DOHH2 (cell line): Measurements from ENCODE around the gene S100B.

Experiments used
- H3F3A ChIP-seq: fragments of 200-600 bp; sonication (generic), shearing (Covaris generic); 2 replicates; pipeline ENCODE4 v1.6.0; 2016; ENCODE audit warnings: antibody characterized with exemption, mild to moderate bottlenecking; ENCODE audit not compliant: control insufficient read depth, insufficient read depth
- H3K27ac ChIP-seq: fragments of 200-600 bp; sonication (generic); 2 replicates; pipeline ENCODE4 v1.5.1; 2014; ENCODE audit warnings: low read depth, mild to moderate bottlenecking, low read length, moderate library complexity
- H3K27me3 ChIP-seq: fragments of 200-600 bp; sonication (generic); 2 replicates; pipeline ENCODE4 v1.6.1; 2014; ENCODE audit warnings: mild to moderate bottlenecking, low read length, mixed read lengths; ENCODE audit not compliant: control insufficient read depth
- H3K36me3 ChIP-seq: fragments of 200-600 bp; sonication (generic); 2 replicates; pipeline ENCODE4 v1.6.1; 2014; ENCODE audit warnings: mild to moderate bottlenecking, low read length, moderate library complexity, mixed read lengths; ENCODE audit not compliant: control insufficient read depth
- H3K4me1 ChIP-seq: fragments of 200-600 bp; sonication (generic); 2 replicates; pipeline ENCODE4 v1.6.1; 2014; ENCODE audit warnings: mild to moderate bottlenecking, low read length, mixed read lengths; ENCODE audit not compliant: control insufficient read depth
- H3K4me2 ChIP-seq: fragments of 200-600 bp; sonication (generic); 2 replicates; pipeline ENCODE4 v1.6.0; 2014; ENCODE audit warnings: mild to moderate bottlenecking, low read length, moderate library complexity
- H3K4me3 ChIP-seq: fragments of 200-600 bp; sonication (generic); 2 replicates; pipeline ENCODE4 v1.5.1; 2014; ENCODE audit warnings: mild to moderate bottlenecking, low read length, mixed read lengths
- H3K79me2 ChIP-seq: fragments of 200-600 bp; sonication (generic); 2 replicates; pipeline ENCODE4 v1.6.1; 2014; ENCODE audit warnings: mild to moderate bottlenecking, low read length, mixed read lengths; ENCODE audit not compliant: control insufficient read depth
- H3K9me2 ChIP-seq: fragments of 200-600 bp; sonication (generic); replicated peaks from 2 replicates; pipeline ENCODE4 v1.6.1; 2014; ENCODE audit warnings: mild to moderate bottlenecking, low read length, mixed read lengths; ENCODE audit not compliant: control insufficient read depth
- H3K9me3 ChIP-seq: fragments of 200-600 bp; sonication (generic); 2 replicates; pipeline ENCODE4 v1.6.1; 2014; ENCODE audit warnings: antibody characterized with exemption, low read length, mixed read lengths; ENCODE audit not compliant: control insufficient read depth, insufficient read depth
- H4K20me1 ChIP-seq: fragments of 200-600 bp; sonication (generic); 2 replicates; pipeline ENCODE4 v1.6.0; 2014; ENCODE audit warnings: low read depth, mild to moderate bottlenecking, antibody characterized with exemption, low read length, moderate library complexity; ENCODE audit not compliant: control insufficient read depth, insufficient read depth
- EZH2phosphoT487 ChIP-seq: fragments of 200-600 bp; sonication (generic); IDR thresholded peaks from 2 replicates; pipeline ENCODE4 v1.6.1; 2017; ENCODE audit warnings: borderline replicate concordance, mild to moderate bottlenecking, antibody characterized with exemption, low read length, moderate library complexity, mixed read lengths
- TF ChIP-seq, protein P1 (sequence below): fragments of 200-600 bp; sonication (generic); IDR thresholded peaks from one replicate; pipeline ENCODE4 v1.5.1; 2014; ENCODE audit warnings: antibody characterized with exemption, mild to moderate bottlenecking, low read depth, low read length; ENCODE audit not compliant: poor library complexity, severe bottlenecking

S100B gene

DNA sequence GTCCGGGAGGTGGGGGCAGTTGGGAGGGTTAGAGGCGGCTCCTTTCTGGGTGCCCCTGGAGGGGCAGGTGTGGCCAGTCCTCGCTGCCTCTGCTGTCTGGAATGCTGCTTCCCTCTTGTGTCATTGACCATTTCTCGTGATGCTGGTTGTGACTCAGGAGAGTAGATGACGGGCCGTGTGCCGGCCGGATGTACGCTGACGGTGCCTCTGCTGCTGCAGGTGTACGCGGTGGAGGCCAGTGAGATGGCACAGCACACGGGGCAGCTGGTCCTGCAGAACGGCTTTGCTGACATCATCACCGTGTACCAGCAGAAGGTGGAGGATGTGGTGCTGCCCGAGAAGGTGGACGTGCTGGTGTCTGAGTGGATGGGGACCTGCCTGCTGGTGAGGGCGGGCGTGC is 44.5 kb upstream of the S100B start:
- no peak for TF ChIP-seq EZH2phosphoT487
- TF ChIP-seq, protein P1, sequence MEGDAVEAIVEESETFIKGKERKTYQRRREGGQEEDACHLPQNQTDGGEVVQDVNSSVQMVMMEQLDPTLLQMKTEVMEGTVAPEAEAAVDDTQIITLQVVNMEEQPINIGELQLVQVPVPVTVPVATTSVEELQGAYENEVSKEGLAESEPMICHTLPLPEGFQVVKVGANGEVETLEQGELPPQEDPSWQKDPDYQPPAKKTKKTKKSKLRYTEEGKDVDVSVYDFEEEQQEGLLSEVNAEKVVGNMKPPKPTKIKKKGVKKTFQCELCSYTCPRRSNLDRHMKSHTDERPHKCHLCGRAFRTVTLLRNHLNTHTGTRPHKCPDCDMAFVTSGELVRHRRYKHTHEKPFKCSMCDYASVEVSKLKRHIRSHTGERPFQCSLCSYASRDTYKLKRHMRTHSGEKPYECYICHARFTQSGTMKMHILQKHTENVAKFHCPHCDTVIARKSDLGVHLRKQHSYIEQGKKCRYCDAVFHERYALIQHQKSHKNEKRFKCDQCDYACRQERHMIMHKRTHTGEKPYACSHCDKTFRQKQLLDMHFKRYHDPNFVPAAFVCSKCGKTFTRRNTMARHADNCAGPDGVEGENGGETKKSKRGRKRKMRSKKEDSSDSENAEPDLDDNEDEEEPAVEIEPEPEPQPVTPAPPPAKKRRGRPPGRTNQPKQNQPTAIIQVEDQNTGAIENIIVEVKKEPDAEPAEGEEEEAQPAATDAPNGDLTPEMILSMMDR, result no peak
- Histone ChIP-seq H3K9me2 (no peaks in the 10 kb centered on the region), H3F3A (no peaks in the 10 kb centered on the region), H3K4me1 (no peaks in the 10 kb centered on the region), H3K4me2 (no peak overlapping the region), H3K36me3 (peaks cover 53% of the 10 kb centered on the region), H3K9me3 (peaks cover 3% of the 10 kb centered on the region; the same call in 1 of the 2 replicates), H3K79me2 (no peaks in the 10 kb centered on the region), H3K27me3 (no peaks in the 10 kb centered on the region), H4K20me1 (no peaks in the 10 kb centered on the region), H3K4me3 (no peak overlapping the region), H3K27ac (no peak overlapping the region)

DNA sequence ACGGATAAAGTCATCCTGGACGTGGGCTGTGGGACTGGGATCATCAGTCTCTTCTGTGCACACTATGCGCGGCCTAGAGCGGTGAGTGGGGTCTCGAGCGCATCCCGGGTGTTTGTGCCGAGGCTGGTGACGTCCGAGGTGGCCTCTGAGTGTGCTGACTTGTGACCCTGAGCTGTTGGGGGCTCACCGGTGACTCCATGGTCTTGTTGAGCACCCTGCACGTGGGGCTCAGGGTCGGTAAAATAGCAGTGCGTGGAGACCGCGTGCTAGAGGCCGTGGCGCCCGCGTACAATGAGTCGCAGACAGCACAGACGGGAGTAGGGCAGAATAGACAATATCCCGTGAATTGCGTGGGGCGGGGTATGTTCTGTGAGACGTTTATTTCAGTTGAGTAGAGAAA is 43.7 kb upstream of the S100B start:
- no peaks in the 10 kb centered on the region for H3K27me3 ChIP-seq
- no peaks in the 10 kb centered on the region for H3K4me1 ChIP-seq
- no peak overlapping the region for H3K4me2 ChIP-seq
- H3K9me2 ChIP-seq, result no peaks in the 10 kb centered on the region
- TF ChIP-seq, protein P1, result no peak
- no peak for TF ChIP-seq EZH2phosphoT487
- H3K4me3 ChIP-seq, result no peak overlapping the region
- H3K27ac ChIP-seq, result no peak overlapping the region
- H3K9me3 ChIP-seq, result no peaks in the 10 kb centered on the region
- no peaks in the 10 kb centered on the region for H3F3A ChIP-seq
- no peaks in the 10 kb centered on the region for H3K79me2 ChIP-seq
- no peaks in the 10 kb centered on the region for H4K20me1 ChIP-seq
- H3K36me3 ChIP-seq, result peaks cover 48% of the 10 kb centered on the region

DNA sequence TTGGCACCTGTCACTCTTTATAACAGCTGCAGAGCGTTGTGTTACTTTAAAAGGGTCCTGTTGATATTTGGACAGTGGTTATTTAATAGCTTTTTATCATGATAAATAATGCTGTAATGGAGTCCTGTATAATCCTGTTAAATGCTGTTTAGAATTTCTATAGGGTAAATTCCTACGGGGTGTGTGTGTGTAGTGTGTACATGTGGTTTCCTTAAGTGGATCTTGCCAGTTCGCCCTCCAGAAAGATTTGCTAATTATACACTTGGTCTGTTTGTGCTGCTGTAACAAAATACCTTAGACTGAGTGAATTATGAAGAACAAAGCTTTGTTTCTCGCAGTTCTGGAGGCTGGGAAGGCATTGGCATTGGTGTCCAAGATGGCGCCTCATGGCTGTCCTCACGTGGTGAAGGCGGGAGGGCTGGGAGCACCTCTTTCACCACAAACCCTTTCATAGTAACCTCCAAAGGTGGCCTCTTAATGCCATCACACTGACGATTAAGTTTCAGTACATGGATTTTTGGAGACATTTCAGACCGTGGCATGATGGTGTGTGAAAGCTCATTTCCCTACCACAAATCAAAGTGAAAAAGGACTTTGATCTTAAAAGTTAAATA is 41.8 kb upstream of the S100B start:
- Histone ChIP-seq H3K4me3 (no peak overlapping the region), H3K36me3 (peaks cover 32% of the 10 kb centered on the region), H3K4me2 (no peak overlapping the region), H3K9me3 (no peaks in the 10 kb centered on the region), H3K9me2 (no peaks in the 10 kb centered on the region), H3F3A (no peaks in the 10 kb centered on the region), H3K27ac (no peak overlapping the region), H3K27me3 (no peaks in the 10 kb centered on the region), H3K79me2 (no peaks in the 10 kb centered on the region), H4K20me1 (no peaks in the 10 kb centered on the region), H3K4me1 (no peaks in the 10 kb centered on the region)
- TF ChIP-seq, protein P1, result no peak
- TF ChIP-seq EZH2phosphoT487, result no peak
